ENCODE measurements around the gene TSPAN32.

Gene TSPAN32

DNA sequence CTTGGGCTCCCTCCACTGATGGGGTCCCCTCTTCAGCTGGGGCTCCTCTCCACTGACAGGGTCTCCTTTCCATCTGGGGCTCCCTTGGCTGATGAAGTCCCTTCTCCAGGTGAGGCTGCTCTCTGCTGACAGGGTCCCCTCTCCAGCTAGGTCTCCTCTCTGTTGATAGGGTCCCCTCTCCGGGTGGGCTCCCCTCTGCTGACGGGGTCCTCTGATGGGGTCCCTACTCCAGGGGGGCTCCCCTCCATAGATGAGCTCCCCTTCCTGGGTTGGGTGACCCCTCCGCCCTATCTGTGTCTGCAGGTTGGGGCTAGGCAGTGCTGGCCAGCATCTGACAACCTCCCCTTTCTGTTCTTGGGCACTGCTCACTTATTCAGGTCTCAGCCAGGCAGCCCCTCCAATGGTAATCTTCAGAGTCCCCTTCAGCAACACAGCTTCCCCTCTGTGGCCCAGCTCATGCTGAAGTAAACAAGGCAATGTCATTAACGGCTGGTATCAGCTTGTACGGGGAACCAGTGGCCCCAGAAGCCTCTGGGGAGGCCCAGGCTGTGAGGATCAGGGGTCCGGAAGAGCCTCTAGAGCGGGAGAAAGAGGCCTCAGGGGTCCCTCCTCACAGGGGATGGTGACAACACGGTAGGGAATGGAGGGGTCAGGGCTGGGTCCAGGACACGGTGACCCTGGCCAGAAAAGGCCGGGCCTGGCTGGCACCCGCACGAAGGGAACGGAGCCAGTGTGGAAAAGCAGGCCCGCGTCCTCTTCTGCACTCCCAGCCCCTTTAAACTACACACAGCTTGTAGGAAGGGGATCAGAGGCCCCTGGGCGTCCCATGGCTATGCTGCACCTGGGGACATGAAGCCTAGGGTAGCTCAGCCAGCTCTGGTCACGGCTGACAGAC lies 65.7 kb downstream of the TSPAN32 start:
- DNase-seq, result no peak

Data from stimulated activated naive CD4-positive, alpha-beta T cell (primary cell).